ENCODE results near the gene ZDHHC18. TPM values are rescaled to one million over a fixed set of nuclear protein-coding genes. Genes with fewer than 3 reads are reported as not detected.

The ZDHHC18 gene
- total RNA-seq, 1 donor from 2014 or later, result 30.3 TPM

GRCh38 chr1:26782521-26783212 is 43.8 kb upstream of the ZDHHC18 start:
- ChIA-PET POLR2A (interaction anchor here (8.7 kb wide), 1 partner anchor 86 kb away, joined by 308 read pairs; the partner anchor contains the start of gene ARID1A), CTCF (interaction anchor here (1.7 kb wide), 1 partner anchor 105 kb away, joined by 5 read pairs; no protein-coding TSS in a partner anchor)
- H3K4me1 Mint-ChIP-seq, result peaks cover 46% of the 10 kb centered on the region
- H3K9me3 Mint-ChIP-seq, result no peaks in the 10 kb centered on the region
- intact Hi-C loops (cut with micrococcal nuclease), result no loop called here
- no peak for ATAC-seq (ENCODE audit: low read depth)
- no peak overlapping the region for H3K4me3 Mint-ChIP-seq
- no peak for DNase-seq
- TF ChIP-seq, protein P1, sequence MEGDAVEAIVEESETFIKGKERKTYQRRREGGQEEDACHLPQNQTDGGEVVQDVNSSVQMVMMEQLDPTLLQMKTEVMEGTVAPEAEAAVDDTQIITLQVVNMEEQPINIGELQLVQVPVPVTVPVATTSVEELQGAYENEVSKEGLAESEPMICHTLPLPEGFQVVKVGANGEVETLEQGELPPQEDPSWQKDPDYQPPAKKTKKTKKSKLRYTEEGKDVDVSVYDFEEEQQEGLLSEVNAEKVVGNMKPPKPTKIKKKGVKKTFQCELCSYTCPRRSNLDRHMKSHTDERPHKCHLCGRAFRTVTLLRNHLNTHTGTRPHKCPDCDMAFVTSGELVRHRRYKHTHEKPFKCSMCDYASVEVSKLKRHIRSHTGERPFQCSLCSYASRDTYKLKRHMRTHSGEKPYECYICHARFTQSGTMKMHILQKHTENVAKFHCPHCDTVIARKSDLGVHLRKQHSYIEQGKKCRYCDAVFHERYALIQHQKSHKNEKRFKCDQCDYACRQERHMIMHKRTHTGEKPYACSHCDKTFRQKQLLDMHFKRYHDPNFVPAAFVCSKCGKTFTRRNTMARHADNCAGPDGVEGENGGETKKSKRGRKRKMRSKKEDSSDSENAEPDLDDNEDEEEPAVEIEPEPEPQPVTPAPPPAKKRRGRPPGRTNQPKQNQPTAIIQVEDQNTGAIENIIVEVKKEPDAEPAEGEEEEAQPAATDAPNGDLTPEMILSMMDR (IDR thresholded peaks at IDR 0.05), result no peak
- no peaks in the 10 kb centered on the region for H3K27me3 Mint-ChIP-seq
- peaks cover 59% of the 10 kb centered on the region for H3K36me3 Mint-ChIP-seq (ENCODE audit: low read depth)
- peak overlapping the region; percentile 76 for H3K27ac Mint-ChIP-seq

GRCh38 chr1:26783646-26784022 is 42.9 kb upstream of the ZDHHC18 start:
- H3K9me3 Mint-ChIP-seq, result no peaks in the 10 kb centered on the region
- H3K4me1 Mint-ChIP-seq, result peaks cover 43% of the 10 kb centered on the region
- intact Hi-C loops (cut with micrococcal nuclease), result no loop called here
- H3K27me3 Mint-ChIP-seq, result no peaks in the 10 kb centered on the region
- H3K4me3 Mint-ChIP-seq, result no peak overlapping the region
- ATAC-seq (ENCODE audit: low read depth) (no peak), DNase-seq (no peak)
- peaks cover 51% of the 10 kb centered on the region for H3K36me3 Mint-ChIP-seq (ENCODE audit: low read depth)
- peak overlapping the region; percentile 76 for H3K27ac Mint-ChIP-seq
- CTCF ChIA-PET, result interaction anchor here (1.7 to 10.4 kb wide), 2 partner anchors 106 to 181 kb away, joined by 5 to 302 read pairs; no protein-coding TSS in a partner anchor
- POLR2A ChIA-PET, result interaction anchor here (8.7 kb wide), 1 partner anchor 87 kb away, joined by 308 read pairs; the partner anchor contains the start of gene ARID1A
- TF ChIP-seq, protein P1 (IDR thresholded peaks at IDR 0.05), result no peak

DNA sequence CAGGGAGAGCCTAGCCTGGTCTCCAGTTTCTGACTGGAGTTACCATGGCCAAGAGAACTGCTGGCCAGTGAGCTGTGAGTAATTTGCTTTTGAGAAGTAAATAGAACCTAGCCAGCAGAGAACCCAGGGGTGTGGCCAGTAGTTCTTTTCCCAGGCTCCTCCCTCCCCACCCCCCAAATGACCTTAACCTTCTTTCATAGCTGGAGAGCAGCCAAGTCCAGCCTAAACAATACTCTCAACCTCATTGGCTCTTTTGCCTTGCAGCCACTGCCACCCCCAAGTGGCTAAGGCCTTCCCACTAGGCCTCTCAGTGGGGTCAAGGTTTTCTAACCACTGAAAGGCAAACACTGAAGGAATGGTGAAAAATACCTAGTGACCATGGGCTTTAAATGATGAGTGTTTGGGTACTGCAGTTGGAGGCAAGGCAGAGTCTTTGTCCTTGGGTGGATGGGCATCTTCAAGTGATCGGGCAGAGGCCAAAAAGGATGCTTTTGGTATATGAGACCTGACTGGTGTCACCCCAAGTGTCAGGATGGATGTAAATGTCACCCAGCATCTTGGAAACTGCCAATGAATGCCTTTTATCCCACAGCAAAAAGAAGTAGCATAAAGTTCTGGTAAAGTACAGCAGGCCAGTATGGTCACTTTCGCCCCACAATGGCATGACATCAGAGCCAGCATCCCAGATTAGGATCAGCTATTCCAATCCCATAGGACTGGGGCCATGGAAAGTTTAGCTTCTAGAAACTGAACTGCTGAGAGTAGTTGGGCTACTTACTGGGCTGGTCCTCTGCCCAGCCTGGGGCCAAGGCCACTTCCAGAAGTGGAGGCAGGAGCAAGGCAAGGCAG is 42.2 kb upstream of the ZDHHC18 start:
- no peaks in the 10 kb centered on the region for H3K9me3 Mint-ChIP-seq
- ChIA-PET CTCF (interaction anchor here (1.7 to 10.4 kb wide), 2 partner anchors 107 to 182 kb away, joined by 5 to 302 read pairs; no protein-coding TSS in a partner anchor), POLR2A (interaction anchor here (0.6 to 8.7 kb wide), 4 partner anchors 40 to 287 kb away, joined by 6 to 308 read pairs (median 32); partner anchors contain the start of gene ARID1A)
- DNase-seq (no peak), ATAC-seq (ENCODE audit: low read depth) (no peak)
- peak overlapping the region; percentile 76 for H3K27ac Mint-ChIP-seq
- intact Hi-C loops (cut with micrococcal nuclease), result no loop called here
- TF ChIP-seq, protein P1 (IDR thresholded peaks at IDR 0.05), result no peak
- no peaks in the 10 kb centered on the region for H3K27me3 Mint-ChIP-seq
- peaks cover 47% of the 10 kb centered on the region for H3K36me3 Mint-ChIP-seq (ENCODE audit: low read depth)
- H3K4me3 Mint-ChIP-seq, result no peak overlapping the region
- H3K4me1 Mint-ChIP-seq, result peaks cover 45% of the 10 kb centered on the region

- H3K4me3 Mint-ChIP-seq, result no peak overlapping the region
Observed at GRCh38 chr1:26784886-26785285, 41.6 kb upstream of the ZDHHC18 start.

More at GRCh38 chr1:26784886-26785285, 41.6 kb upstream of the ZDHHC18 start:
- H3K4me1 Mint-ChIP-seq, result peaks cover 49% of the 10 kb centered on the region
- TF ChIP-seq, protein P1 (IDR thresholded peaks at IDR 0.05), result no peak
- intact Hi-C loops (cut with micrococcal nuclease), result no loop called here
- ATAC-seq (ENCODE audit: low read depth) (no peak), DNase-seq (no peak)
- ChIA-PET CTCF (interaction anchor here (10.4 kb wide), 1 partner anchor 182 kb away, joined by 302 read pairs; no protein-coding TSS in a partner anchor), POLR2A (interaction anchor here (0.9 to 8.7 kb wide), 6 partner anchors 15 to 183 kb away, joined by 3 to 308 read pairs (median 8); partner anchors contain the start of gene ARID1A)
- peaks cover 41% of the 10 kb centered on the region for H3K36me3 Mint-ChIP-seq (ENCODE audit: low read depth)
- H3K27me3 Mint-ChIP-seq, result no peaks in the 10 kb centered on the region
- H3K27ac Mint-ChIP-seq, result peak overlapping the region; percentile 76
- H3K9me3 Mint-ChIP-seq, result no peaks in the 10 kb centered on the region
